HCT116 (cell line): ENCODE data around the gene SMIM24. TPM values are rescaled to one million over a fixed set of nuclear protein-coding genes. Genes with fewer than 3 reads are reported as not detected.

Source experiments
- ATAC-seq: fragments of 200-7000 bp; cut with Tn5 transposase; 2 replicates; pipeline ENCODE4 v1.9.1; 2020; ENCODE audit warnings: mild to moderate bottlenecking, moderate library complexity
- BruUV-seq: library from RNA; stranded (reverse); fragments of 400-500 nt; replicated peaks from 2 replicates; lab custom pipeline; 2021; lab: Mats Ljungman, UMichigan
- CTCF ChIA-PET: fragments of 300-600 bp; sonication (Branson Sonifier 250); formaldehyde crosslinking; loops from one replicate; lab custom pipeline; 2021; ENCODE audit warnings: antibody characterized with exemption; lab: Charles Lee
- POLR2A ChIA-PET: fragments of 300-600, 350-600 bp; sonication (Branson Sonifier 250); formaldehyde crosslinking; loops from one replicate; lab custom pipeline; 2021; ENCODE audit warnings: antibody characterized with exemption; lab: Charles Lee
- RAD21 ChIA-PET, 2 experiments: fragments of 300-600 bp; sonication (Branson Sonifier 250); formaldehyde crosslinking; loops; one replicate each; lab custom pipeline; 2023; ENCODE audit warnings: low total read pairs in 2 of 2; ENCODE audit not compliant: uncharacterized antibody in 2 of 2, unreplicated experiment in 2 of 2, low non-redundant PET in 1 of 2; lab: Charles Lee
- DNase-seq: peaks from one replicate; pipeline ENCODE4 v3.0.0-alpha.2; 2010; ENCODE audit warnings: low read depth, low spot score
- H2AFZ ChIP-seq: fragments of 200-600 bp; shearing (Covaris generic), sonication (generic); 2 replicates; pipeline ENCODE4 v1.6.1; 2017; ENCODE audit warnings: low read depth, mixed run types, mixed read lengths, antibody characterized with exemption, low read length; ENCODE audit not compliant: poor library complexity, severe bottlenecking
- H3K27ac ChIP-seq: 2 replicates; pipeline ENCODE4 v1.5.1; 2012; ENCODE audit warnings: low read depth, low read length
- H3K27me3 ChIP-seq: fragments of 200-600 bp; sonication (generic); 2 replicates; pipeline ENCODE4 v1.6.1; 2016; ENCODE audit warnings: mixed run types, low read length, mixed read lengths; ENCODE audit not compliant: insufficient read depth
- H3K36me3 ChIP-seq, 2 experiments: fragments of 200-500 bp in 1 of 2; fragments of 200-600 bp in 1 of 2; sonication (Bioruptor generic) in 1 of 2; sonication (generic) in 1 of 2; 2 replicates each; pipeline versions ENCODE4 v1.5.1 to v1.6.1; 2014 to 2016; ENCODE audit warnings: low read length in 2 of 2, inconsistent platforms in 1 of 2, mixed read lengths in 1 of 2, mixed run types in 1 of 2; ENCODE audit not compliant: insufficient read depth in 2 of 2, control insufficient read depth in 1 of 2
- H3K4me1 ChIP-seq, 2 experiments: fragments of 200-600 bp in 1 of 2; sonication (generic) in 1 of 2; 2 replicates each; pipeline versions ENCODE4 v1.5.1 to v1.6.1; 2012 to 2017; ENCODE audit warnings: low read length in 2 of 2, inconsistent platforms in 1 of 2, mild to moderate bottlenecking in 1 of 2, mixed read lengths in 1 of 2, mixed run types in 1 of 2, moderate library complexity in 1 of 2; ENCODE audit not compliant: insufficient read depth in 2 of 2, control insufficient read depth in 1 of 2
- H3K4me2 ChIP-seq: fragments of 200-600 bp; sonication (generic); 2 replicates; pipeline ENCODE4 v1.6.1; 2017; ENCODE audit warnings: mixed run types, low read length, mixed read lengths
- H3K4me3 ChIP-seq, 2 experiments: fragments of 200-600 bp in 1 of 2; sonication (generic) in 1 of 2; replicated peaks in 1 of 2; 2 replicates each; pipeline ENCODE4 v1.5.1; 2011 to 2016; ENCODE audit warnings: low read length in 2 of 2, control low read depth in 1 of 2, low read depth in 1 of 2, mild to moderate bottlenecking in 1 of 2, mixed read lengths in 1 of 2, mixed run types in 1 of 2
- H3K79me2 ChIP-seq: fragments of 200-600 bp; sonication (generic); 2 replicates; pipeline ENCODE4 v1.6.1; 2017; ENCODE audit warnings: mild to moderate bottlenecking, mixed run types, low read length, moderate library complexity, mixed read lengths; ENCODE audit not compliant: insufficient read depth
- H3K9ac ChIP-seq: fragments of 200-600 bp; sonication (generic); 2 replicates; pipeline ENCODE4 v1.6.1; 2016; ENCODE audit warnings: low read length, mixed read lengths
- H3K9me2 ChIP-seq: fragments of 200-600 bp; sonication (generic), shearing (Covaris generic); 2 replicates; pipeline ENCODE4 v1.6.1; 2017; ENCODE audit warnings: mixed run types, mild to moderate bottlenecking, moderate library complexity; ENCODE audit not compliant: insufficient read depth
- H3K9me3 ChIP-seq, 2 experiments: fragments of 200-500 bp in 1 of 2; fragments of 200-600 bp in 1 of 2; sonication (Bioruptor generic) in 1 of 2; sonication (generic) in 1 of 2; 2 replicates each; pipeline ENCODE4 v1.6.1; 2014 to 2017; ENCODE audit warnings: low read length in 2 of 2, mixed read lengths in 2 of 2, inconsistent platforms in 1 of 2, low read depth in 1 of 2, mild to moderate bottlenecking in 1 of 2, mixed run types in 1 of 2, moderate library complexity in 1 of 2; ENCODE audit not compliant: control insufficient read depth in 1 of 2, insufficient read depth in 1 of 2
- H4K20me1 ChIP-seq: fragments of 200-600 bp; sonication (generic), shearing (Covaris generic); 2 replicates; pipeline ENCODE4 v1.6.1; 2017; ENCODE audit warnings: mixed run types, mild to moderate bottlenecking, moderate library complexity; ENCODE audit not compliant: insufficient read depth
- CEBPB ChIP-seq: IDR thresholded peaks from 2 replicates; pipeline ENCODE4 v1.6.1; 2012; ENCODE audit warnings: low read depth
- EGR1 ChIP-seq: IDR thresholded peaks from 2 replicates; pipeline ENCODE4 v1.6.1; 2012; ENCODE audit warnings: low read depth
- ELF1 ChIP-seq: IDR thresholded peaks from 2 replicates; pipeline ENCODE4 v1.6.1; 2012; ENCODE audit warnings: low read depth, borderline replicate concordance
- EZH2 ChIP-seq: fragments of 200-600 bp; sonication (generic); IDR thresholded peaks from 2 replicates; pipeline ENCODE4 v1.6.1; 2017; ENCODE audit warnings: antibody characterized with exemption, mixed run types
- EZH2phosphoT487 ChIP-seq: fragments of 200-600 bp; IDR thresholded peaks from 2 replicates; pipeline ENCODE4 v1.6.1; 2018; ENCODE audit warnings: antibody characterized with exemption, borderline replicate concordance
- FOSL1 ChIP-seq: IDR thresholded peaks from 2 replicates; pipeline ENCODE4 v1.6.1; 2012; ENCODE audit warnings: low read depth
- JUND ChIP-seq: IDR thresholded peaks from 2 replicates; pipeline ENCODE4 v1.6.1; 2012
- POLR2A ChIP-seq: IDR thresholded peaks from 2 replicates; pipeline ENCODE4 v1.7.0; 2011; ENCODE audit warnings: borderline replicate concordance; ENCODE audit not compliant: insufficient read depth, insufficient read length; ENCODE audit errors: extremely low read depth
- RAD21 ChIP-seq: IDR thresholded peaks from 2 replicates; pipeline ENCODE4 v1.6.1; 2012; ENCODE audit warnings: low read depth, mild to moderate bottlenecking
- SIN3A ChIP-seq: IDR thresholded peaks from 2 replicates; pipeline ENCODE4 v1.6.1; 2012; ENCODE audit warnings: low read depth
- SP1 ChIP-seq: IDR thresholded peaks from 2 replicates; pipeline ENCODE4 v1.6.1; 2012; ENCODE audit warnings: low read depth
- TCF7L2 ChIP-seq: IDR thresholded peaks from 2 replicates; pipeline ENCODE4 v1.7.0; 2011; ENCODE audit warnings: borderline replicate concordance, inconsistent platforms; ENCODE audit not compliant: insufficient read depth, insufficient read length; ENCODE audit errors: extremely low read depth
- ZFX ChIP-seq: fragments of 450-650 bp; IDR thresholded peaks from 2 replicates; pipeline ENCODE4 v1.6.1; 2017
- ZNF274 ChIP-seq: fragments of 200-500 bp; sonication (Bioruptor generic); IDR thresholded peaks from 2 replicates; pipeline ENCODE4 v1.6.1; 2014; ENCODE audit warnings: mild to moderate bottlenecking, low read depth, low read length, inconsistent platforms
- intact Hi-C: fragments of 100-400 bp; cut with micrococcal nuclease; formaldehyde crosslinking; loops from 2 replicates; pipeline ENCODE4 v1.10.0; 2022
- total RNA-seq: library from RNA; stranded (reverse); gene quantifications from one replicate; pipeline ENCODE4 v1.2.1, GENCODE V29; 2021; ENCODE audit not compliant: unreplicated experiment
- TF ChIP-seq, protein P1 (sequence below): IDR thresholded peaks from 2 replicates; pipeline ENCODE4 v1.6.1; 2012

SMIM24 gene
- total RNA-seq, 1 experiment from 2014 or later: not detected

DNA sequence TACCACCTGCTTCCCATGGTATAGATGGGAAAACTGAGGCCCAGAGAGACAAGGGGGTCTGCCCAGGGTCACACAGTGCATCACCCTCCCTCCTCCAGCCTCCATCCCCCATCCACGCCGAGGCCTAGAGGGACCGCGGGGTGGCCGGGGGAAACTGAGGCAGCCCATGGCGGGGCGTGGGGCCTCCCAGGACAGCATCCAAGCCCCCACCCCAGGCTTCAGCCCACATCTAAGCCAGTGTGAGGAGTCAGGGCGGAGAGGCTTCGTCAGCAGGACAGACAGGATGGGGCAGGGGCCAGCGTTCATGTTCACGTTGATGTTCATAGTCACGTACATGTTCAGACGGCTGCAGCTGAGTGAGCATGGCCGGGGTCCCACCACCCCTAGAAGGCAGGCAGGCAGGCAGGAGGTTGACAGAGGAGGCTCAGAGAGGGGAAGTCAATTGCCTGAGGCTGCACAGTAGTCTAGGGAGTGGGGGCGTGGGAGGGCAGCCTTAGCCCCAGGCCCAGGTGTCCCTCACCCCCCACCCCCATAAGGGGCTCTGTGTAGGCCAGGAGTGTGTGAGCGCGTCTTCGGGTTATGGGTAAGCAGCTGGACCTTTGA is 23.3 kb downstream of the SMIM24 start:
- no peaks in the 10 kb centered on the region for H3K4me1 ChIP-seq
- CTCF ChIA-PET: no interaction called here

DNA sequence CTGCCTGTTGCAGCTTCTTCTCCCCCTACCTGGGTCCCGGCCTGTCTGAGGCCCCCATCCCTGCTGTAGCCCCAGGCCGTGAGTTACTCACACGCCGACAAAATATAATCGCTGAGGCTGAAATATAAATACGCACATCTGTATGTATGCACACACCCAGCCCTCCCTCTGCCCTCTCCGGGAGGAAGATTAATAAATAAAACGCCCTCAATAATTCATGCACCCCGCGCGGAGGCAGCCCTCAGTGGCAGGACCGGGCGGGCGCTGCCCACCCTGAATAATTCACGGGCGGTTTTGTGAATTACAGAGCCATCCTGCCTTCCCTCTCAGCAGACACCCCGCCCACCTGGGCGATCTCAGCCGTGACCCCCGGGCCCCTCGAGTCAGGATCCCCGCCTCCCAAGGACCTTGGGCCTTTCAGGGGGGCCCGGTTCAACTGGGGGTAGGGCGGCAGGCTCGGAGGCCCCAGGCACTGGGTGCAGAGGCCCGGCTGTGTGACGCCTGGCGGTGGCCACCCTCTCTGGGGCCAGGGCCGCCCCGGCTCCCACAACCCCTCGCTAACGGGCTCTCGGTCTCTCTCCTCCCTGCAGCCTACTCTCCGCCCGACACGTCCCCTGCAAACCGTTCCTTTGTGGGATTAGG is 24.2 kb downstream of the SMIM24 start:
- no TSS peak for BruUV-seq
- no peak overlapping the region for H3K27ac ChIP-seq

More for the DNA sequence above, 23.3 kb downstream of the SMIM24 start:
- Histone ChIP-seq H3K9ac (no peak overlapping the region), H3K4me2 (no peak overlapping the region), H3K4me3 (no peak overlapping the region), H4K20me1 (peaks cover 3% of the 10 kb centered on the region; the same call in 1 of the 2 replicates), H3K36me3 (peaks cover 11 to 32% of the 10 kb centered on the region in 2 experiments), H3K27ac (no peak overlapping the region), H2AFZ (no peak overlapping the region), H3K9me2 (no peaks in the 10 kb centered on the region), H3K79me2 (peaks cover 11% of the 10 kb centered on the region; the same call in 1 of the 2 replicates), H3K27me3 (no peaks in the 10 kb centered on the region), H3K9me3 (no peaks in the 10 kb centered on the region)
- TF ChIP-seq POLR2A: no peak
- no peak for TF ChIP-seq SP1
- TF ChIP-seq EZH2: no peak
- no peak for TF ChIP-seq ELF1
- no peak for TF ChIP-seq ZFX
- ATAC-seq (peak; percentile 13; the same call in 1 of the 2 replicates), DNase-seq (no peak)
- intact Hi-C loops: no loop called here
- POLR2A ChIA-PET: no interaction called here
- RAD21 ChIA-PET: no interaction called here
- BruUV-seq: no TSS peak

More for the DNA sequence above, 24.2 kb downstream of the SMIM24 start:
- H2AFZ ChIP-seq: no peak overlapping the region
- intact Hi-C loops: no loop called here
- H3K9me2 ChIP-seq: no peaks in the 10 kb centered on the region
- H3K9ac ChIP-seq: no peak overlapping the region
- DNase-seq (no peak), ATAC-seq (no peak)
- peaks cover 3% of the 10 kb centered on the region; the same call in 1 of the 2 replicates for H4K20me1 ChIP-seq
- no peaks in the 10 kb centered on the region for H3K9me3 ChIP-seq
- peaks cover 11 to 33% of the 10 kb centered on the region in 2 experiments for H3K36me3 ChIP-seq
- no peak overlapping the region for H3K4me2 ChIP-seq
- no peaks in the 10 kb centered on the region for H3K4me1 ChIP-seq
- ChIA-PET CTCF (no interaction called here), POLR2A (no interaction called here), RAD21 (no interaction called here)
- H3K27me3 ChIP-seq: no peaks in the 10 kb centered on the region
- TF ChIP-seq SIN3A: no peak
- TF ChIP-seq POLR2A: no peak
- no peak for TF ChIP-seq ZFX
- no peak for TF ChIP-seq FOSL1
- TF ChIP-seq RAD21: no peak
- TF ChIP-seq ZNF274: no peak
- no peak for TF ChIP-seq EZH2
- TF ChIP-seq EZH2phosphoT487: no peak
- no peak for TF ChIP-seq ELF1
- no peak for TF ChIP-seq TCF7L2
- TF ChIP-seq EGR1: no peak
- TF ChIP-seq, protein P1, sequence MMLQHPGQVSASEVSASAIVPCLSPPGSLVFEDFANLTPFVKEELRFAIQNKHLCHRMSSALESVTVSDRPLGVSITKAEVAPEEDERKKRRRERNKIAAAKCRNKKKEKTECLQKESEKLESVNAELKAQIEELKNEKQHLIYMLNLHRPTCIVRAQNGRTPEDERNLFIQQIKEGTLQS: no peak
- no peak for TF ChIP-seq JUND
- no peak for TF ChIP-seq CEBPB
- H3K4me3 ChIP-seq: no peak overlapping the region
- peaks cover 11% of the 10 kb centered on the region; the same call in 1 of the 2 replicates for H3K79me2 ChIP-seq
